ENCODE measurements around the gene RBPJ.

- TF ChIP-seq CTCF (conservative IDR thresholded peaks at IDR 0.05 in 1 of 2, IDR thresholded peaks at IDR 0.05 in 1 of 2; ENCODE audit: low read depth in 1 of 2, low read length in 2 of 2) = no peak
- TF ChIP-seq EZH2 (IDR thresholded peaks at IDR 0.05; ENCODE audit: low read length, missing control alignments) = no peak
Measured at GRCh38 chr4:26290321-26290720, 30.5 kb upstream of the RBPJ start.
